ENCODE measurements around the gene VGLL2. TPM values are rescaled to one million over a fixed set of nuclear protein-coding genes. Genes with fewer than 3 reads are reported as not detected.

Gene VGLL2
- total RNA-seq, 1 experiment from 2014 or later, result not detected

GRCh38 chr6:117307655-117308054, 42.3 kb downstream of the VGLL2 start:
- DNase-seq (ENCODE audit: unreplicated experiment), result no peak
- Mint-ChIP-seq H3K27ac (ENCODE audit: low read depth, unreplicated experiment) (no peak overlapping the region), H3K9me3 (ENCODE audit: unreplicated experiment) (no peaks in the 10 kb centered on the region), H3K4me3 (ENCODE audit: unreplicated experiment) (no peak overlapping the region), H3K36me3 (ENCODE audit: insufficient read depth, unreplicated experiment) (peaks cover 99% of the 10 kb centered on the region), H3K4me1 (ENCODE audit: insufficient read depth, unreplicated experiment) (no peaks in the 10 kb centered on the region), H3K27me3 (ENCODE audit: insufficient read depth, unreplicated experiment) (no peaks in the 10 kb centered on the region)
- ChIA-PET POLR2A (interaction anchor here (0.6 kb wide), 1 partner anchor 75 kb away, joined by 3 read pairs; no protein-coding TSS in a partner anchor), CTCF (interaction anchor here (0.6 to 1.0 kb wide), 4 partner anchors 14 to 106 kb away, joined by 3 to 4 read pairs (median 3); no protein-coding TSS in a partner anchor)
- intact Hi-C loops (cut with micrococcal nuclease), result no loop called here
- no peak for TF ChIP-seq CTCF (IDR thresholded peaks at IDR 0.05; ENCODE audit: unreplicated experiment)
- no TSS peak for BruUV-seq (replicated peaks)

DNA sequence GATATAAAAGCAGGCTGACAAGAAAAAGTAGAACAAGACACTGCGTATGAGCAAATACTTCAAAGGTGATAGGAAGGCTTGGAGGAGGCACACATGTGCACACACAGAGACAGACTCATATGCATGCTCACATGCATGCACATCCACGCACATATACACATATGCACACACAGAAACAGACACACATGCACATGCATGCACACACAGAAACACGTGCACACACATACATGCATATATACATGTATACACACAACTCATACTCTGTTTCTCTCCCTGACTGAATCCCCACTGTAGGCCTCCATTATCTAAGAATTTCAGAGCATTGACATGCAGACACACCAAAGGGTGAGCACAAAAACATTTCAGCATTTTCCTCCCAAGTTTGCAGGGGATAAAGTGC, 43.7 kb downstream of the VGLL2 start:
- intact Hi-C loops (cut with micrococcal nuclease), result no loop called here
- BruUV-seq (replicated peaks), result no TSS peak
- ChIA-PET CTCF (no interaction called here), POLR2A (no interaction called here)
- Mint-ChIP-seq H3K27ac (ENCODE audit: low read depth, unreplicated experiment) (no peak overlapping the region), H3K4me3 (ENCODE audit: unreplicated experiment) (no peak overlapping the region), H3K4me1 (ENCODE audit: insufficient read depth, unreplicated experiment) (no peaks in the 10 kb centered on the region), H3K27me3 (ENCODE audit: insufficient read depth, unreplicated experiment) (no peaks in the 10 kb centered on the region), H3K36me3 (ENCODE audit: insufficient read depth, unreplicated experiment) (peaks cover 98% of the 10 kb centered on the region), H3K9me3 (ENCODE audit: unreplicated experiment) (no peaks in the 10 kb centered on the region)
- no peak for TF ChIP-seq CTCF (IDR thresholded peaks at IDR 0.05; ENCODE audit: unreplicated experiment)
- DNase-seq (ENCODE audit: unreplicated experiment), result no peak

DNA sequence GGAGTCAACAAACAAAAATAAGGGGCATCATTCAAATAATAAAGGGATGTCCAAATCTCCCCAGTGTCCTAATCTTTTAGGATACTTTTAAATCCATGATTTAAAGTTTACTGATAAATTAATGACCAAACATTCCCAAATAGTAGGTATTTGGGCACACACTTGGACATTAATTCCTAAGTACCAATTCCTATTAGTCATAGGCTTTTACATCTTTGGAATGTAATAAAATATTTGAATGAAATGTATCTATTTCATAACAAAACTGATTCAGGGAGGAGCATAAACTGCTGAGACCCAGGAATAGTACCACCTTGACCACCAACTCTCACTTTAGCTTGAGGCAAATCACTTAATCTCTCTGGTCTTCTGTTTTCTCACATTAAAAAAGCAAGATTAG, 44.3 kb downstream of the VGLL2 start:
- H3K4me3 Mint-ChIP-seq (ENCODE audit: unreplicated experiment), result no peak overlapping the region
- no peak for TF ChIP-seq CTCF (IDR thresholded peaks at IDR 0.05; ENCODE audit: unreplicated experiment)
- intact Hi-C loops (cut with micrococcal nuclease), result no loop called here
- no TSS peak for BruUV-seq (replicated peaks)
- ChIA-PET POLR2A (no interaction called here), CTCF (no interaction called here)
- H3K36me3 Mint-ChIP-seq (ENCODE audit: insufficient read depth, unreplicated experiment), result peaks cover 98% of the 10 kb centered on the region
- H3K4me1 Mint-ChIP-seq (ENCODE audit: insufficient read depth, unreplicated experiment), result no peaks in the 10 kb centered on the region
- no peaks in the 10 kb centered on the region for H3K9me3 Mint-ChIP-seq (ENCODE audit: unreplicated experiment)
- peak overlapping the region; percentile 39 for H3K27ac Mint-ChIP-seq (ENCODE audit: low read depth, unreplicated experiment)
- H3K27me3 Mint-ChIP-seq (ENCODE audit: insufficient read depth, unreplicated experiment), result no peaks in the 10 kb centered on the region
- DNase-seq (ENCODE audit: unreplicated experiment), result no peak

DNA sequence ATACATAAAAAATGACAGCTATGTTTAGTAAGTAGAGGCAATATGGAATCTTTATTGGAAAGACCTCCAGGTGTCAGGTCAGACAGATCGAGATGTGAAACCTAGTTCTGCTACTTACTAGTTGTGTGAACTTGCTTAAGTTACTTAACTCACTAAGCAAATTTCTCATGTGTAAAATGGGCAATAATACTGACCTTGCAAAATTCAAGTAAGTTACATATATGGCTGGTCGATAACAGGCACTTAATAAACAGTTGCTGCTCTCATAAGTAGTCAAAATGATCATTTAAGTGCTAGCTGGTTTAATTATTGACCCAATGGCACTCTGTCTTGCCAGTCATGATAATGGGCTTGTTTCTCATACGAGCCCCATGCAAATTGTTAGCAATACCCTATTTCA, 46.0 kb downstream of the VGLL2 start:
- Mint-ChIP-seq H3K27ac (ENCODE audit: low read depth, unreplicated experiment) (no peak overlapping the region), H3K4me3 (ENCODE audit: unreplicated experiment) (no peak overlapping the region), H3K9me3 (ENCODE audit: unreplicated experiment) (no peaks in the 10 kb centered on the region), H3K36me3 (ENCODE audit: insufficient read depth, unreplicated experiment) (peaks cover 98% of the 10 kb centered on the region), H3K27me3 (ENCODE audit: insufficient read depth, unreplicated experiment) (no peaks in the 10 kb centered on the region), H3K4me1 (ENCODE audit: insufficient read depth, unreplicated experiment) (no peaks in the 10 kb centered on the region)
- CTCF ChIA-PET, result no interaction called here
- POLR2A ChIA-PET, result no interaction called here
- no TSS peak for BruUV-seq (replicated peaks)
- DNase-seq (ENCODE audit: unreplicated experiment), result no peak
- intact Hi-C loops (cut with micrococcal nuclease), result no loop called here
- no peak for TF ChIP-seq CTCF (IDR thresholded peaks at IDR 0.05; ENCODE audit: unreplicated experiment)

All from MCF 10A (cell line).